Measurements from ENCODE around the gene PIGS. TPM values are rescaled to one million over a fixed set of nuclear protein-coding genes. Genes with fewer than 3 reads are reported as not detected.
"Not testable (repeated sequence)": the region's sequence is repeated elsewhere in the genome, so short reads cannot be mapped to it uniquely, and the experiment has no call there.

PIGS gene
- total and polyA plus RNA-seq, 4 donors, result 21.8 to 38.7 (median 35.6) TPM

- Histone ChIP-seq H3K36me3 (ENCODE audit: control insufficient read depth in 1 of 2, insufficient read depth in 2 of 2, low read length in 1 of 2) (peaks cover 0 to 11% of the 10 kb centered on the region in 2 donors), H3K4me3 (ENCODE audit: low read length in 2 of 2) (no peak overlapping the region), H3K4me1 (ENCODE audit: control insufficient read depth in 1 of 2, insufficient read depth in 2 of 2, low read length in 2 of 2) (no peaks in the 10 kb centered on the region), H3K9me3 (ENCODE audit: control insufficient read depth, low read length) (no peaks in the 10 kb centered on the region), H3K27me3 (ENCODE audit: control insufficient read depth in 1 of 2, insufficient read depth in 2 of 2, low read length in 1 of 2) (no peaks in the 10 kb centered on the region), H3K27ac (ENCODE audit: low read depth in 1 of 2, low read length in 2 of 2) (no peak overlapping the region)
- intact Hi-C loops (cut with DNase I), result loop anchor here (2.0 to 5.0 kb wide), 4 partner anchors 65 to 120 kb away; no protein-coding TSS in a partner anchor
- DNase-seq (no peak), ATAC-seq (ENCODE audit: low FRiP score) (peak; percentile 12)
- 54 to 66% methylated on average over 2 of the region's 2 CpGs for WGBS, 2 donors
Measured at GRCh38 chr17:28612531-28612930, 41.2 kb upstream of the PIGS start.

DNA sequence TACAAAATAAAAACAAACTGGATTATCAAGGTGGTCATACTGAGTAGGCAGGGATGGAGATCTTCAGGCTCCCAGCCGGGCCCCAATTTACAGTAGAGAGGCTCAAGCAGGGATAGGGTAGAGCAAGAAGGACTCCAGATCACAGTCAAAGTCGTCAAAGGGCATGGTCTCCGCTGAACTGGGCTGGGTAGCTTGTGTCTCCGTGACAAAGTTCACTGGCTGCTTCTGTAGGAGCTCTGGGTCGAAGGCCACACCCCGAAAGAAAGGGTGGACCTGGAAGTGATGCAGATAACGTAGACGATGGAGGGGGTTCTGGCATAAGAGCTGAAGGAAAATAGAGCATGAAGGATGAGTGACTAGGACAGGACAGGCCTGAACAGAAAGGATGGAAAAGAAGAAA is 39.1 kb upstream of the PIGS start:
- H3K4me3 ChIP-seq (ENCODE audit: low read length in 2 of 2), result no peak overlapping the region
- H3K9me3 ChIP-seq (ENCODE audit: control insufficient read depth, low read length), result no peaks in the 10 kb centered on the region
- no peaks in the 10 kb centered on the region for H3K4me1 ChIP-seq (ENCODE audit: control insufficient read depth in 1 of 2, insufficient read depth in 2 of 2, low read length in 2 of 2)
- H3K27me3 ChIP-seq (ENCODE audit: control insufficient read depth in 1 of 2, insufficient read depth in 2 of 2, low read length in 1 of 2), result no peaks in the 10 kb centered on the region
- WGBS, 2 donors, result 84 to 85% methylated on average over 8 of the region's 8 CpGs
- H3K27ac ChIP-seq (ENCODE audit: low read depth in 1 of 2, low read length in 2 of 2), result no peak overlapping the region
- H3K36me3 ChIP-seq (ENCODE audit: control insufficient read depth in 1 of 2, insufficient read depth in 2 of 2, low read length in 1 of 2), result peaks cover 0 to 4% of the 10 kb centered on the region in 2 donors
- intact Hi-C loops (cut with DNase I), result loop anchor here (5.0 kb wide), 3 partner anchors 63 to 118 kb away; no protein-coding TSS in a partner anchor
- DNase-seq, result no peak
- ATAC-seq (ENCODE audit: low FRiP score), result no peak

DNA sequence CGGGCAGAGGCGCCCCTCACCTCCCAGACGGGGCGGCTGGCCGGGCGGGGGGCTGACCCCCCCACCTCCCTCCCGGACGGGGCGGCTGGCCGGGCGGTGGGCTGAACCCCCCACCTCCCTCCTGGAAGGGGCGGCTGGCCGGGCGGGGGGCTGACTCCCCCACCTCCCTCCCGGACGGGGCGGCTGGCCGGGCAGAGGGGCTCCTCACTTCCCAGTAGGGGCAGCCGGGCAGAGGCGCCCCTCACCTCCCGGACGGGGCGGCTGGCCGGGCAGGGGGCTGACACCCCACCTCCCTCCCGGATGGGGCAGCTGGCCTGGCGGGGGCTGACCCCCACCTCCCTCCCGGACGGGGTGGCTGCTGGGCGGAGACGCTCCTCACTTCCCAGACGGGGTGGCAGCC is 32.7 kb upstream of the PIGS start:
- H3K4me3 ChIP-seq (ENCODE audit: low read length in 2 of 2); H3K27ac ChIP-seq (ENCODE audit: low read depth in 1 of 2, low read length in 2 of 2); H3K4me1 ChIP-seq (ENCODE audit: control insufficient read depth in 1 of 2, insufficient read depth in 2 of 2, low read length in 2 of 2); intact Hi-C loops (cut with DNase I); H3K9me3 ChIP-seq (ENCODE audit: control insufficient read depth, low read length); H3K36me3 ChIP-seq (ENCODE audit: control insufficient read depth in 1 of 2, insufficient read depth in 2 of 2, low read length in 1 of 2); ATAC-seq (ENCODE audit: low FRiP score); DNase-seq; H3K27me3 ChIP-seq (ENCODE audit: control insufficient read depth in 1 of 2, insufficient read depth in 2 of 2, low read length in 1 of 2): not testable (repeated sequence)
- 90 to 91% methylated on average over 10 to 31 of the region's 31 CpGs for WGBS, 2 donors

DNA sequence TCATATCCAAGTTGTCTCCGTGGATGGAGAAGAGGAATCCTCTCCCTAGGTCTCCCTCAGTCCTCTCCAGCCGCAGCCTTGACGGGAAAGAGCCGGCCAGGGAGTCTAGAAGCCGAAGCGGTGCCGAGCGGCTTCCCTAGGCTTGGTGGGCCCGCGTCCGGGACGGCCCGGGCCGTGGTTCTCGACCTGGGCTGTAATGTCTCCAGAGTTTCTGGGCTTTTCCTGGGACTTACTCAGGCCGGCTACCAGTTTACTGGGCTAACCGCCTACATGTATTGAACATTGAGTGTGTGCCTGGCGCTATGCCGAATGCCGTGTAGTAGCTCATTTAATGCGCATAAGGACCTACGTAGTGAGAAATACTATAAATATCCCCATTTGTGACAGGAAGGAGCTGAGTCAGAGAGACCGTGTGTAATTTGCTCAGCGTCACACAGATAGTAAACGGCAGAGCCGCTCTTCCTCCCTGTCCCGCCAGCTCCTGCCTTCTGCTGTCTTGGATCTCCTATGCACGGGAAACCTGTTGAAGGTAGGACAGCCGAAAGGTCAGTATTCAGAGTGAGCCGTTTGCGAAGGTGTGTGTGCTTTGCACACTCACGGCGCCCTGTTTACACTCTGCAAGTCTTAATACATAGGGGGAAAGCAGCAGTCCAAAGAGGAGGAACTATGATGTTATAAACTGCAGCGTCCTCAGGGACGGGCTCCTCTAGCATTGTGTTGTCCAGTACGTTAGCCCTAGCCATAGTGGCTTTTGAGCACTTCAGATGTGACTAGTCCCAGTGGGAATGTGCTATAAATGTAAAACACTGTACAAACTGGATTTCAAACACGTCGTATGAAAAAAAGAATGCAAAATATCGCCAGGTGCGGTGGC is 28.2 kb upstream of the PIGS start:
- intact Hi-C loops (cut with DNase I), result loop anchor here (2.0 to 5.0 kb wide), 2 partner anchors 47 kb away; partner anchors contain the start of gene UNC119 (in 2 of the 2)
- DNase-seq (peak; percentile 80 to 93), ATAC-seq (ENCODE audit: low FRiP score) (peak; percentile 81)
- 4 to 6% methylated on average over 40 of the region's 40 CpGs for WGBS, 2 donors
- Histone ChIP-seq H3K36me3 (ENCODE audit: control insufficient read depth in 1 of 2, insufficient read depth in 2 of 2, low read length in 1 of 2) (no peaks in the 10 kb centered on the region), H3K27me3 (ENCODE audit: control insufficient read depth in 1 of 2, insufficient read depth in 2 of 2, low read length in 1 of 2) (no peaks in the 10 kb centered on the region), H3K9me3 (ENCODE audit: control insufficient read depth, low read length) (no peaks in the 10 kb centered on the region), H3K27ac (ENCODE audit: low read depth in 1 of 2, low read length in 2 of 2) (peak overlapping the region; percentile 23 to 94), H3K4me1 (ENCODE audit: control insufficient read depth in 1 of 2, insufficient read depth in 2 of 2, low read length in 2 of 2) (no peaks in the 10 kb centered on the region), H3K4me3 (ENCODE audit: low read length in 2 of 2) (peak overlapping the region; percentile 29 to 77)

DNA sequence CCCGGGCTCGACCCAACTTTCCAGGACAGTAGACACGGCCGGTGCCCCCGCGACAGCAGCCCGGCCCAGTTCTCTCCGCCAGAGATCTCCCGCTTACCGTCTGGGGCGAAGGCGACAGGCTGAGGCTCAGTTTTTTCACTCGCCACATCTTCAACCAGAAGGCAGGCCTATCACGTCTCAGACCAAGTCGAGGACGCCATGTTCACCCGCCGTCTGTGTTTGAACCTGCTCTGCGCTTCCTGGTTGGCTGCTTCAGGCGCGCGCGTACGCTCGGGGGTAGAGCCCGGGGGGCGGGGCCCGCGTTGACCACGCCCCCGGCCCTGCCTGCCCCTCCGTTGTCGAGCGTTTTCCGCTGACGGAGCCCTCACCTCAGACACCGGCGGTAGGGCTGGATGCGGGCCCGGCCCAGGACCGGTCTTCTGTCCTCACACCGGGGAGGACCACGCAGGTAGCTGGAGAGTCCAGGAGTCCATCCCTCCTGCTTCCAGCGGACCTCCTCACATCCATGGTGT is 27.5 kb upstream of the PIGS start, which contains the start of gene SPAG5:
Gene SPAG5, minus strand, starts transcription at position 227 of the 512 bp plus-strand sequence. Its CDS starts 79 bp downstream, at position 148.
- 1% methylated on average over 44 of the region's 44 CpGs for WGBS, 2 donors
- peak; percentile 95 to 97 for DNase-seq
- no peaks in the 10 kb centered on the region for H3K4me1 ChIP-seq (ENCODE audit: control insufficient read depth in 1 of 2, insufficient read depth in 2 of 2, low read length in 2 of 2)
- H3K27me3 ChIP-seq (ENCODE audit: control insufficient read depth in 1 of 2, insufficient read depth in 2 of 2, low read length in 1 of 2), result no peaks in the 10 kb centered on the region
- ATAC-seq (ENCODE audit: low FRiP score), result peak; percentile 99
- no peaks in the 10 kb centered on the region for H3K9me3 ChIP-seq (ENCODE audit: control insufficient read depth, low read length)
- no peaks in the 10 kb centered on the region for H3K36me3 ChIP-seq (ENCODE audit: control insufficient read depth in 1 of 2, insufficient read depth in 2 of 2, low read length in 1 of 2)
- intact Hi-C loops (cut with DNase I), result loop anchor here (2.0 to 5.0 kb wide), 2 partner anchors 46 to 47 kb away; partner anchors contain the start of gene UNC119 (in 2 of the 2)
- H3K27ac ChIP-seq (ENCODE audit: low read depth in 1 of 2, low read length in 2 of 2), result peak within 1 kb of the TSS; percentile 23 to 94
- H3K4me3 ChIP-seq (ENCODE audit: low read length in 2 of 2), result peak within 1 kb of the TSS; percentile 29 to 77

GRCh38 chr17:28598389-28598788 is 27.1 kb upstream of the PIGS start:
- Histone ChIP-seq H3K4me1 (ENCODE audit: control insufficient read depth in 1 of 2, insufficient read depth in 2 of 2, low read length in 2 of 2) (no peaks in the 10 kb centered on the region), H3K9me3 (ENCODE audit: control insufficient read depth, low read length) (no peaks in the 10 kb centered on the region), H3K4me3 (ENCODE audit: low read length in 2 of 2) (peak overlapping the region in 1 of 2 donors; percentile 4), H3K27ac (ENCODE audit: low read depth in 1 of 2, low read length in 2 of 2) (no peak overlapping the region), H3K36me3 (ENCODE audit: control insufficient read depth in 1 of 2, insufficient read depth in 2 of 2, low read length in 1 of 2) (no peaks in the 10 kb centered on the region), H3K27me3 (ENCODE audit: control insufficient read depth in 1 of 2, insufficient read depth in 2 of 2, low read length in 1 of 2) (no peaks in the 10 kb centered on the region)
- no peak for DNase-seq
- intact Hi-C loops (cut with DNase I), result loop anchor here (2.0 to 5.0 kb wide), 2 partner anchors 46 kb away; partner anchors contain the start of gene UNC119 (in 2 of the 2)
- 1 to 2% methylated on average over 17 of the region's 17 CpGs for WGBS, 2 donors
- ATAC-seq (ENCODE audit: low FRiP score), result no peak

DNA sequence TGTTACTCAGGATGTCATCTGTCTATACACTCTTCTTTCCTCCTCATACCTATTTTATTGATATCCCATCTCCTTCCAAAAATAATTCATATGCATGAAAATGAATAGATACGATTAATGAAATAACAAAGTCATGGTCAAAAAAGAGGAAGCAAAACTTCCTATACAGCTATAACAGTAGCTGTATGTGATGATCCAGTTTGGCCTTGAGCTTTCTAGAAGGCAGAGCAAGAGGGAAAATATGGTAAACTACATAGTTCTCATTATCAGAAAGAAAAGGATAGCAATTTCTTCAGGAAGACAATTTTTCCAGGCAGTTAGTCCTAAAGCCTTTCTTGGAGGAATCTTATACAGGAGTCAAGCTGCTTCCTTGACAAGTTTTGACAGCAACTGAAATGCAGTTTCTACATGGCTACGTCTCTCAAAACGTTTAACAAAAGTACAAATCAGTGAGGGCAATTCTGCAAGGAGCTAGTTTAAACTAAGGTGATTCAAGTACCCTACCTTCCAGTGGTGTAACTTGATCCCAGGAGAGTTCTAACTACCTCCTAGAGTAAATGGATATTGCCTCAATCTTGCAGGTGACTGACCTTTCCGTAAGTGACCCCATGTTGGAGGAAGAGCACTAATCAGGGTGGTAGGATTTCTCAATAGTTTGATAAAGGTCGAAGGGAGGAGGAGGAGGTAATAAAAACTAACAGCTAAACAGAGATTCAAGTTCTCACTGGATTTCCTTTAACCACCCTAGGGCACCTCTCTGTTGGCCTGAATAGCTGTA is 26.5 kb upstream of the PIGS start:
- WGBS, 2 donors, result 40 to 43% methylated on average over 5 of the region's 5 CpGs
- Histone ChIP-seq H3K9me3 (ENCODE audit: control insufficient read depth, low read length) (no peaks in the 10 kb centered on the region), H3K27ac (ENCODE audit: low read depth in 1 of 2, low read length in 2 of 2) (no peak overlapping the region), H3K4me1 (ENCODE audit: control insufficient read depth in 1 of 2, insufficient read depth in 2 of 2, low read length in 2 of 2) (no peaks in the 10 kb centered on the region), H3K36me3 (ENCODE audit: control insufficient read depth in 1 of 2, insufficient read depth in 2 of 2, low read length in 1 of 2) (no peaks in the 10 kb centered on the region), H3K4me3 (ENCODE audit: low read length in 2 of 2) (no peak overlapping the region), H3K27me3 (ENCODE audit: control insufficient read depth in 1 of 2, insufficient read depth in 2 of 2, low read length in 1 of 2) (no peaks in the 10 kb centered on the region)
- no peak for ATAC-seq (ENCODE audit: low FRiP score)
- intact Hi-C loops (cut with DNase I), result loop anchor here (2.0 to 5.0 kb wide), 2 partner anchors 45 kb away; partner anchors contain the start of gene UNC119 (in 2 of the 2)
- no peak for DNase-seq

DNA sequence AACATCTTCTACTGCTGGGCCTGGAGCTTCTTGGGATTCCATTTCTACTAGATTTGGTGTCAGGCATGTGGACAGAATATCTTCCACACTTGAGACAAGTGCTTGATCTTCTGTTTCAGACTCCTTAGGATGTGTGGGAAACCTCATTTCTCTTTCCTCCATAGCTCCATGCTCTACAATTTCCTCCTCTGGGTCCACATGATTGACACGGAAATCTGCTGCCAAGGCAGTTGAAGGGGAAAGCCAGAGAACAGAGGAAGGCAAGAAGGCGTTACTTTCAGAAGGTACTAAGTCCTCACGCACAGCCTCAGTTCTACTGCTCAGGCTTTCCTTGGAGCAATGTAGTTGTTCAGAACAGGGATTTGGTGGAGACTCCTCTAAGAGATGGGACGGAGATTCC is 20.9 kb upstream of the PIGS start:
- DNase-seq (no peak), ATAC-seq (ENCODE audit: low FRiP score) (no peak)
- no peaks in the 10 kb centered on the region for H3K36me3 ChIP-seq (ENCODE audit: control insufficient read depth in 1 of 2, insufficient read depth in 2 of 2, low read length in 1 of 2)
- no peak overlapping the region for H3K4me3 ChIP-seq (ENCODE audit: low read length in 2 of 2)
- no peak overlapping the region for H3K27ac ChIP-seq (ENCODE audit: low read depth in 1 of 2, low read length in 2 of 2)
- 91% methylated on average over 4 of the region's 4 CpGs for WGBS, 2 donors
- no peaks in the 10 kb centered on the region for H3K9me3 ChIP-seq (ENCODE audit: control insufficient read depth, low read length)
- no peaks in the 10 kb centered on the region for H3K4me1 ChIP-seq (ENCODE audit: control insufficient read depth in 1 of 2, insufficient read depth in 2 of 2, low read length in 2 of 2)
- no peaks in the 10 kb centered on the region for H3K27me3 ChIP-seq (ENCODE audit: control insufficient read depth in 1 of 2, insufficient read depth in 2 of 2, low read length in 1 of 2)
- intact Hi-C loops (cut with DNase I), result no loop called here

Data from aorta (tissue), 5 donors.